HepG2 (cell line): Measurements from ENCODE around the gene FAM90A26. TPM values are rescaled to one million over a fixed set of nuclear protein-coding genes. Genes with fewer than 3 reads are reported as not detected.
"Not testable (repeated sequence)": the region's sequence is repeated elsewhere in the genome, so short reads cannot be mapped to it uniquely, and the experiment has no call there.

Experiments used
- ATAC-seq: fragments of 200-7000 bp; cut with Tn5 transposase; 3 replicates; pipeline ENCODE4 v1.9.1; 2020; ENCODE audit warnings: mild to moderate bottlenecking, moderate library complexity
- BruUV-seq: library from RNA; stranded (reverse); fragments of 400-500 nt; replicated peaks from 2 replicates; lab custom pipeline; 2021; lab: Mats Ljungman, UMichigan
- CTCF ChIA-PET: fragments of 300-600 bp; formaldehyde crosslinking; extraction: SDS; loops from one replicate; lab custom pipeline; 2021; ENCODE audit warnings: low total read pairs, inconsistent platforms, low intra/inter-chr PET ratio; lab: Yijun Ruan, JAX
- POLR2A ChIA-PET: fragments of 350-600 bp; sonication (Branson Sonifier 250); formaldehyde crosslinking; loops from one replicate; lab custom pipeline; 2020; ENCODE audit warnings: antibody characterized with exemption, inconsistent platforms; lab: Yijun Ruan, JAX
- DNase-seq: peaks from one replicate; pipeline ENCODE4 v3.0.0-alpha.2; 2015; ENCODE audit warnings: low spot score
- FAIRE-seq: peaks from 3 replicates; lab custom pipeline; 2011; peaks lifted over from hg19 to GRCh38; lab: Jason Lieb, UNC
- H2AFZ ChIP-seq: one replicate; pipeline ENCODE4 v1.6.1; 2011; ENCODE audit warnings: low read length, inconsistent platforms
- H3K27ac ChIP-seq: fragments of 300-600 bp; 3 replicates; pipeline ENCODE4 v1.8.0; 2011; ENCODE audit warnings: mixed run types, mild to moderate bottlenecking, mixed read lengths, low read length, inconsistent platforms; ENCODE audit not compliant: insufficient read depth; ENCODE audit errors: extremely low read length
- H3K27me3 ChIP-seq, 2 experiments: fragments of 200-600 bp in 1 of 2; 2 replicates in 1 of 2; 3 replicates in 1 of 2; pipeline versions ENCODE4 v1.6.0 to v1.8.0; 2011; ENCODE audit warnings: low read length in 2 of 2, mild to moderate bottlenecking in 2 of 2, moderate library complexity in 2 of 2, inconsistent platforms in 1 of 2; ENCODE audit not compliant: insufficient read depth in 2 of 2, control insufficient read depth in 1 of 2
- H3K36me3 ChIP-seq, 2 experiments: fragments of 200-600 bp in 1 of 2; replicated peaks in 1 of 2; 2 replicates in 1 of 2; 3 replicates in 1 of 2; pipeline versions ENCODE4 v1.5.1 to v1.8.0; 2011; ENCODE audit warnings: low read length in 2 of 2, inconsistent platforms in 1 of 2; ENCODE audit not compliant: insufficient read depth in 2 of 2, control insufficient read depth in 1 of 2
- H3K4me1 ChIP-seq: 2 replicates; pipeline ENCODE4 v1.5.1; 2012; ENCODE audit warnings: low read length, inconsistent platforms; ENCODE audit not compliant: insufficient read depth
- H3K4me2 ChIP-seq: 2 replicates; pipeline ENCODE4 v1.6.0; 2011; ENCODE audit warnings: low read depth, low read length, inconsistent platforms
- H3K4me3 ChIP-seq, 3 experiments: fragments of 200-600 bp in 1 of 3; sonication (generic), shearing (Covaris generic) in 1 of 3; replicated peaks in 1 of 3; 2 replicates each; pipeline ENCODE4 v1.5.1; 2011 to 2016; ENCODE audit warnings: low read length in 3 of 3, inconsistent platforms in 2 of 3, low read depth in 2 of 3, mild to moderate bottlenecking in 2 of 3, control low read depth in 1 of 3, mixed read lengths in 1 of 3; ENCODE audit not compliant: insufficient read depth in 1 of 3
- H3K79me2 ChIP-seq: one replicate; pipeline ENCODE4 v1.6.1; 2011; ENCODE audit warnings: low read length, inconsistent platforms; ENCODE audit not compliant: insufficient read depth
- H3K9ac ChIP-seq: 2 replicates; pipeline ENCODE4 v1.6.0; 2011; ENCODE audit warnings: mild to moderate bottlenecking, low read depth, low read length, inconsistent platforms; ENCODE audit not compliant: insufficient read depth
- H3K9me3 ChIP-seq: 2 replicates; pipeline ENCODE4 v1.5.1; 2012; ENCODE audit warnings: mild to moderate bottlenecking, low read length
- H4K20me1 ChIP-seq: 2 replicates; pipeline ENCODE4 v1.6.0; 2011; ENCODE audit warnings: inconsistent platforms, mild to moderate bottlenecking, low read length, moderate library complexity; ENCODE audit not compliant: insufficient read depth
- CTCF ChIP-seq: sonication (generic); formaldehyde crosslinking; IDR thresholded peaks from 2 replicates; pipeline ENCODE4 v1.5.0; 2020; ENCODE audit warnings: mild to moderate bottlenecking, missing genetic modification reagents, moderate library complexity
- FOXA1 ChIP-seq, 2 experiments: fragments of 450-650 bp in 1 of 2; sonication (generic) in 1 of 2; formaldehyde crosslinking in 1 of 2; IDR thresholded peaks; 2 replicates each; pipeline versions ENCODE4 v1.4.0 to v1.6.1; 2016 to 2020; ENCODE audit warnings: missing genetic modification reagents in 1 of 2
- FOXA3 ChIP-seq: IDR thresholded peaks from 2 replicates; pipeline ENCODE4 v1.6.1; 2016; ENCODE audit warnings: missing genetic modification reagents, missing compliant biosample characterization
- FOXK1 ChIP-seq: sonication (generic); formaldehyde crosslinking; IDR thresholded peaks from 2 replicates; pipeline ENCODE4 v1.4.0; 2020; ENCODE audit warnings: low read depth, missing genetic modification reagents, borderline replicate concordance
- RAD21 ChIP-seq: fragments of 450-650 bp; formaldehyde crosslinking; IDR thresholded peaks from 2 replicates; pipeline ENCODE4 v1.5.0; 2020; ENCODE audit warnings: mild to moderate bottlenecking
- SMC3 ChIP-seq: IDR thresholded peaks from 2 replicates; pipeline ENCODE4 v1.6.1; 2011; ENCODE audit warnings: low read length, improper control_type of control experiment
- STAG1 ChIP-seq: sonication (generic); formaldehyde crosslinking; IDR thresholded peaks from 2 replicates; pipeline ENCODE4 v1.4.0; 2020; ENCODE audit warnings: missing genetic modification reagents
- WGBS: methylation state at CpG from one replicate; pipeline ENCODE4 v1.1.6; 2017; ENCODE audit warnings: low lambda C conversion rate; 5-methylcytosine and 5-hydroxymethylcytosine counted together
- in situ Hi-C: cut with HindIII; loops from 2 replicates; pipeline ENCODE4 v1.10.0; 2017; ENCODE audit warnings: low pct_unique_long_range_greater_than_20kb; ENCODE audit not compliant: extremely low pct_ligation_motif_present
- intact Hi-C: fragments of 100-400 bp; cut with micrococcal nuclease; formaldehyde crosslinking; loops from one replicate; pipeline ENCODE4 v1.10.0; 2022; ENCODE audit not compliant: unreplicated experiment
- polyA plus RNA-seq, 8 experiments: library from polyadenylated mRNA; depleted of rRNA in 3 of 8; stranded (reverse) in 7 of 8; unstranded in 1 of 8; fragments of >200 nt; fragmentation: Illumina TruSeq in 4 of 8; extraction: Trizol in 4 of 8; gene quantifications; 2 replicates each; pipeline versions ENCODE4 v1.2.1 to v1.2.3, GENCODE V29; 2011 to 2016; ENCODE audit warnings: low read depth in 4 of 8, missing spikeins in 1 of 8, mixed read lengths in 1 of 8; ENCODE audit not compliant: insufficient read depth in 1 of 8
- total RNA-seq, 5 experiments: library from RNA; depleted of rRNA; stranded (reverse); fragments of >200 nt; fragmentation: Illumina TruSeq; extraction: Trizol; gene quantifications; 2 replicates each; pipeline ENCODE4 v1.2.3, GENCODE V29; 2016; ENCODE audit warnings: low read depth in 1 of 5

Gene FAM90A26
- total and polyA plus RNA-seq, 2 of the 13 experiments (the other 11 are each of a cell fraction or from before 2014, with no cell fraction given), result not detected

- FAIRE-seq; in situ Hi-C loops; TF ChIP-seq FOXA1 (IDR thresholded peaks at IDR 0.05): not testable (repeated sequence)
- TF ChIP-seq CTCF (CRISPR knock-in tag) (peak; percentile 74), RAD21 (CRISPR knock-in tag) (0 out of 2 replicates have a peak, but pooled peaks have one; percentile 13), FOXK1 (CRISPR knock-in tag) (peak; percentile 18; the same call in 1 of the 2 replicates), SMC3 (peak; percentile 38), FOXA3 (CRISPR knock-in tag) (peak; percentile 18; the same call in 1 of the 2 replicates), STAG1 (peak; percentile 74), FOXA1 (CRISPR knock-in tag; IDR thresholded peaks at IDR 0.05) (peak; percentile 63)
Observed at GRCh38 chr4:9123572-9124007, 46.6 kb upstream of the FAM90A26 start.

GRCh38 chr4:9125601-9126161, 44.5 kb upstream of the FAM90A26 start:
- 35% methylated on average over 3 of the region's 3 CpGs for WGBS
- FAIRE-seq, intact Hi-C loops: not testable (repeated sequence)

More at GRCh38 chr4:9123572-9124007, 46.6 kb upstream of the FAM90A26 start:
- H3K4me3 ChIP-seq, H4K20me1 ChIP-seq, DNase-seq, H3K4me1 ChIP-seq, intact Hi-C loops, H3K27me3 ChIP-seq, H3K27ac ChIP-seq, H3K36me3 ChIP-seq, BruUV-seq, H3K79me2 ChIP-seq, H3K4me2 ChIP-seq, POLR2A ChIA-PET, H3K9me3 ChIP-seq, H2AFZ ChIP-seq, H3K9ac ChIP-seq, ATAC-seq: not testable (repeated sequence)
- CTCF ChIA-PET, result interaction anchor here (1.3 kb wide), 1 partner anchor 123 kb away, joined by 3 read pairs; no protein-coding TSS in a partner anchor
- WGBS, result 2% methylated on average over 4 of the region's 13 CpGs

GRCh38 chr4:9131420-9131819, 38.8 kb upstream of the FAM90A26 start:
- in situ Hi-C loops, H3K9ac ChIP-seq, FAIRE-seq, intact Hi-C loops, CTCF ChIA-PET, H3K36me3 ChIP-seq, H4K20me1 ChIP-seq, H3K4me1 ChIP-seq, BruUV-seq, H3K27ac ChIP-seq, H3K27me3 ChIP-seq, H3K9me3 ChIP-seq, H3K4me2 ChIP-seq, H2AFZ ChIP-seq, H3K79me2 ChIP-seq, POLR2A ChIA-PET, ATAC-seq, DNase-seq, H3K4me3 ChIP-seq: not testable (repeated sequence)
- 61% methylated on average over 7 of the region's 7 CpGs for WGBS

More at GRCh38 chr4:9125601-9126161, 44.5 kb upstream of the FAM90A26 start:
- H3K36me3 ChIP-seq, H4K20me1 ChIP-seq, DNase-seq, H3K27me3 ChIP-seq, H3K4me3 ChIP-seq, in situ Hi-C loops, H3K4me2 ChIP-seq, H3K9me3 ChIP-seq, H3K27ac ChIP-seq, POLR2A ChIA-PET, ATAC-seq, H3K79me2 ChIP-seq, CTCF ChIA-PET, BruUV-seq, H3K9ac ChIP-seq, H2AFZ ChIP-seq, H3K4me1 ChIP-seq: not testable (repeated sequence)
